Measurements from ENCODE around the gene STH. TPM values are rescaled to one million over a fixed set of nuclear protein-coding genes. Genes with fewer than 3 reads are reported as not detected.

STH gene
- total RNA-seq, 1 donor from 2014 or later: not detected

DNA sequence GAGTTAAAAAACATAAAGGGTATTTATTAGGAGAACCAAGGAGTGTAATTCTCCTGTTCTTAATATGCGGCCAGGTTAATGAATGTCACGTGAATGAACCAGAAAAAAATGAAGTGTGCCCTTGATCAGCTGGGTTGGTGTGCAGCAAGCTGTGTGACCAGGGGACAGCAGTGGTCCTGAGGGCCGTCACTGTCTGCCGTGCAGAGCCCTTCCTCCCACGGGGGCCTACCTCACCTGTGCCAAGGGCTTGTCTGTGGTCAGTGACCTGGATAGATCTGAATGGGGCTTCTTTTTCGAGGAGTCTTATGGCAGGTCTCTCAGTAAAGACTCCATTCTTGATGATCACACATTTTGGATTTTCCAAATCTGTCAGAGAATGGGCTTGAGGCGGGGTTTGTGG lies 17.7 kb upstream of the STH start:
- Histone ChIP-seq H3K27ac (ENCODE audit: low read depth, low read length) (no peak overlapping the region), H3K4me1 (ENCODE audit: control insufficient read depth in 3 of 3, insufficient read depth in 3 of 3, low read length in 3 of 3) (peaks cover 17 to 22% (median 20%) of the 10 kb centered on the region in 3 donors), H3K9ac (ENCODE audit: low read depth in 1 of 3, low read length in 3 of 3) (no peak overlapping the region), H3K4me3 (ENCODE audit: low read length in 3 of 3) (no peak overlapping the region), H3K27me3 (ENCODE audit: control insufficient read depth in 3 of 3, insufficient read depth in 3 of 3, low read length in 3 of 3) (no peaks in the 10 kb centered on the region), H3K9me3 (ENCODE audit: control insufficient read depth in 3 of 3, low read length in 3 of 3) (no peaks in the 10 kb centered on the region), H3K36me3 (ENCODE audit: control insufficient read depth in 3 of 3, insufficient read depth in 3 of 3, low read length in 3 of 3) (peaks cover 8 to 17% (median 8%) of the 10 kb centered on the region in 3 donors)

DNA sequence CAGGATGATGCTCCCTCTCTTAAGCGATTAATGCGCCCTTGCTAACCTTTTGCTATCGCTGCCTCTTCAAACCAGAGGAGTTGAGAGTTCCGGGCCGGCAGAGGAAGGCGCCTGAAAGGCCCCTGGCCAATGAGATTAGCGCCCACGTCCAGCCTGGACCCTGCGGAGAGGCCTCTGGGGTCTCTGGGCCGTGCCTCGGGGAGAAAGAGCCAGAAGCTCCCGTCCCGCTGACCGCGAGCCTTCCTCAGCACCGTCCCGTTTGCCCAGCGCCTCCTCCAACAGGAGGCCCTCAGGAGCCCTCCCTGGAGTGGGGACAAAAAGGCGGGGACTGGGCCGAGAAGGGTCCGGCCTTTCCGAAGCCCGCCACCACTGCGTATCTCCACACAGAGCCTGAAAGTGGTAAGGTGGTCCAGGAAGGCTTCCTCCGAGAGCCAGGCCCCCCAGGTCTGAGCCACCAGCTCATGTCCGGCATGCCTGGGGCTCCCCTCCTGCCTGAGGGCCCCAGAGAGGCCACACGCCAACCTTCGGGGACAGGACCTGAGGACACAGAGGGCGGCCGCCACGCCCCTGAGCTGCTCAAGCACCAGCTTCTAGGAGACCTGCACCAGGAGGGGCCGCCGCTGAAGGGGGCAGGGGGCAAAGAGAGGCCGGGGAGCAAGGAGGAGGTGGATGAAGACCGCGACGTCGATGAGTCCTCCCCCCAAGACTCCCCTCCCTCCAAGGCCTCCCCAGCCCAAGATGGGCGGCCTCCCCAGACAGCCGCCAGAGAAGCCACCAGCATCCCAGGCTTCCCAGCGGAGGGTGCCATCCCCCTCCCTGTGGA lies 16.0 kb upstream of the STH start:
- H3K4me1 ChIP-seq (ENCODE audit: control insufficient read depth in 3 of 3, insufficient read depth in 3 of 3, low read length in 3 of 3): peaks cover 2 to 5% (median 3%) of the 10 kb centered on the region in 3 donors
- H3K27me3 ChIP-seq (ENCODE audit: control insufficient read depth in 3 of 3, insufficient read depth in 3 of 3, low read length in 3 of 3): no peaks in the 10 kb centered on the region
- no peak overlapping the region for H3K9ac ChIP-seq (ENCODE audit: low read depth in 1 of 3, low read length in 3 of 3)
- H3K4me3 ChIP-seq (ENCODE audit: low read length in 3 of 3): no peak overlapping the region
- H3K9me3 ChIP-seq (ENCODE audit: control insufficient read depth in 3 of 3, low read length in 3 of 3): no peaks in the 10 kb centered on the region
- H3K27ac ChIP-seq (ENCODE audit: low read depth, low read length): no peak overlapping the region
- H3K36me3 ChIP-seq (ENCODE audit: control insufficient read depth in 3 of 3, insufficient read depth in 3 of 3, low read length in 3 of 3): peaks cover 8 to 24% (median 13%) of the 10 kb centered on the region in 3 donors

DNA sequence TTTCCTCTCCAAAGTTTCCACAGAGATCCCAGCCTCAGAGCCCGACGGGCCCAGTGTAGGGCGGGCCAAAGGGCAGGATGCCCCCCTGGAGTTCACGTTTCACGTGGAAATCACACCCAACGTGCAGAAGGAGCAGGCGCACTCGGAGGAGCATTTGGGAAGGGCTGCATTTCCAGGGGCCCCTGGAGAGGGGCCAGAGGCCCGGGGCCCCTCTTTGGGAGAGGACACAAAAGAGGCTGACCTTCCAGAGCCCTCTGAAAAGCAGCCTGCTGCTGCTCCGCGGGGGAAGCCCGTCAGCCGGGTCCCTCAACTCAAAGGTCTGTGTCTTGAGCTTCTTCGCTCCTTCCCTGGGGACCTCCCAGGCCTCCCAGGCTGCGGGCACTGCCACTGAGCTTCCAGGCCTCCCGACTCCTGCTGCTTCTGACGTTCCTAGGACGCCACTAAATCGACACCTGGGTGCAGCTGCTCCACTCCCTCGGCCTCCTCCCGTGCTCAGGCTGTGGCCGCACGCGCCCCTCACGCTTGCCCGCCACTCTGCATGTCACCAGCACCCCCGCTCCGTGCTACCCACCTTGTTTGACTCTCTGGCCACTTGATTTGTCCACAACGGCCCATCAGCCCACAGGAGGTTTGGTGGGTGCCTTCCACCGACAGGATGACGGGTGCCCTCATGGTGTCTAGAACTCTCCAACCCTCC lies 15.3 kb upstream of the STH start:
- no peaks in the 10 kb centered on the region for H3K9me3 ChIP-seq (ENCODE audit: control insufficient read depth in 3 of 3, low read length in 3 of 3)
- no peaks in the 10 kb centered on the region for H3K4me1 ChIP-seq (ENCODE audit: control insufficient read depth in 3 of 3, insufficient read depth in 3 of 3, low read length in 3 of 3)
- H3K27ac ChIP-seq (ENCODE audit: low read depth, low read length): no peak overlapping the region
- peaks cover 8 to 24% (median 15%) of the 10 kb centered on the region in 3 donors for H3K36me3 ChIP-seq (ENCODE audit: control insufficient read depth in 3 of 3, insufficient read depth in 3 of 3, low read length in 3 of 3)
- no peak overlapping the region for H3K4me3 ChIP-seq (ENCODE audit: low read length in 3 of 3)
- no peak overlapping the region for H3K9ac ChIP-seq (ENCODE audit: low read depth in 1 of 3, low read length in 3 of 3)
- no peaks in the 10 kb centered on the region for H3K27me3 ChIP-seq (ENCODE audit: control insufficient read depth in 3 of 3, insufficient read depth in 3 of 3, low read length in 3 of 3)

DNA sequence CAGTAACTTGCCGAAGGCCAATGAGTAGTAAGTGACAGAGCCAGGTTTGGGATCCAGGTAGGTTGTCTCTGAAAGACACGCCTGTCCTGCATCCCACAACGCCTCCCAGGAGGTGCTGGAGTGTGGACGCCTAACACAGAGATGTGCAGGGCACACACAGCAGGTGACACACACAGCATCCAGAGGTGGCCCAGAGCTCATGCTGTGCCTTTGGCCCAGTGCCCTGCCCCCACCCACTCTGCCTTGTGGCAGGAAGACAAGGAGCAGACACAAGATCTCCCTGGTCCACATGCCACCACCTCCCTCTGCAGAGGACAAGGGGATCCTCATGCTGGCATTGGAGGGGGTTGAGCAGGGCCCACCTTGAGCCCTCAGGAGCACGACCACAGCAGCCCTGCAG lies 14.7 kb upstream of the STH start:
- Histone ChIP-seq H3K4me3 (ENCODE audit: low read length in 3 of 3) (no peak overlapping the region), H3K36me3 (ENCODE audit: control insufficient read depth in 3 of 3, insufficient read depth in 3 of 3, low read length in 3 of 3) (peaks cover 8 to 20% (median 15%) of the 10 kb centered on the region in 3 donors), H3K9ac (ENCODE audit: low read depth in 1 of 3, low read length in 3 of 3) (no peak overlapping the region), H3K4me1 (ENCODE audit: control insufficient read depth in 3 of 3, insufficient read depth in 3 of 3, low read length in 3 of 3) (no peaks in the 10 kb centered on the region), H3K27ac (ENCODE audit: low read depth, low read length) (no peak overlapping the region), H3K9me3 (ENCODE audit: control insufficient read depth in 3 of 3, low read length in 3 of 3) (no peaks in the 10 kb centered on the region), H3K27me3 (ENCODE audit: control insufficient read depth in 3 of 3, insufficient read depth in 3 of 3, low read length in 3 of 3) (no peaks in the 10 kb centered on the region)

DNA sequence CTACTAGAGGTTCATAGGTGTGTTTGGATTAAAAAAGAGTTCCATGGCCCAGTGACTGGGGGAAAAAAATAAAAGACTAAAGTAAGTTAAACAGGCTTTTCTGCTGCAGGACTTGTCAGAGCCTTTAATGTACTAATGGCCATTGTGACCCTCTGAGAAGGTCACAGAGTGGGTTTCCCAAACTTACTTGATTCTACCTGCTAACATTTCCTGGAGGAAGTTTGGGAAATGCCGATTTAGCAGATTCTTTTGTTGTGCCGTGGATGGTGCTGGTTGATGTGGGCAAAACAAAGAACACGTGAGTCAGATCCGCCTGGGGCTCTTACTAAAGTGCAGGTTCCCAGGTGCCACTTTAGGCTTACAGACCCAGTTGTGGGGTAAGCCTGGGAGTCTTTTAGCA lies 13.6 kb upstream of the STH start:
- H3K27ac ChIP-seq (ENCODE audit: low read depth, low read length): no peak overlapping the region
- H3K36me3 ChIP-seq (ENCODE audit: control insufficient read depth in 3 of 3, insufficient read depth in 3 of 3, low read length in 3 of 3): peaks cover 8 to 21% (median 15%) of the 10 kb centered on the region in 3 donors
- no peaks in the 10 kb centered on the region for H3K4me1 ChIP-seq (ENCODE audit: control insufficient read depth in 3 of 3, insufficient read depth in 3 of 3, low read length in 3 of 3)

DNA sequence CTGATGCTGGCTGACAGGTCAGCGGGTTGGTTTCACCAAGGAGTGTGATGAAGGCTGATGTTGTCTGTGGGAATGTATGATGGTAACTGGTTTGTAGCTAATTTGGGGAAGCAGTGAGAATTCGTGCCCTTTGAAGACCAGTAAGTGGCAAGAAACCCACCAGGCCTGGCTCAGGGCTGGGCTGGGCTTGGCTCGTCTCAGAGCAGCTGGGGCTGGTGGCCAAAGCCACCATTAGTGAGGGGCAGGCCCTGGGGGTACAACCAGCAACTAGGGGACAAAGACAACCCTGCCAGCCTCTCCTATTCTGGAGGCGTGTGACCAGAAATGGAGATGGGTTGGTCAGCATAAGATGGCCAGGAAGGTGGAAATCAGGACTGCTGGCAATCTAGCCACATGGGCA lies 13.0 kb upstream of the STH start:
- Histone ChIP-seq H3K4me1 (ENCODE audit: control insufficient read depth in 3 of 3, insufficient read depth in 3 of 3, low read length in 3 of 3) (no peaks in the 10 kb centered on the region), H3K4me3 (ENCODE audit: low read length in 3 of 3) (no peak overlapping the region), H3K27me3 (ENCODE audit: control insufficient read depth in 3 of 3, insufficient read depth in 3 of 3, low read length in 3 of 3) (no peaks in the 10 kb centered on the region), H3K36me3 (ENCODE audit: control insufficient read depth in 3 of 3, insufficient read depth in 3 of 3, low read length in 3 of 3) (peaks cover 6 to 21% (median 18%) of the 10 kb centered on the region in 3 donors), H3K9me3 (ENCODE audit: control insufficient read depth in 3 of 3, low read length in 3 of 3) (no peaks in the 10 kb centered on the region), H3K9ac (ENCODE audit: low read depth in 1 of 3, low read length in 3 of 3) (no peak overlapping the region), H3K27ac (ENCODE audit: low read depth, low read length) (no peak overlapping the region)

More for the DNA sequence above, 13.6 kb upstream of the STH start:
- H3K9ac ChIP-seq (ENCODE audit: low read depth in 1 of 3, low read length in 3 of 3): no peak overlapping the region
- H3K4me3 ChIP-seq (ENCODE audit: low read length in 3 of 3): no peak overlapping the region
- no peaks in the 10 kb centered on the region for H3K9me3 ChIP-seq (ENCODE audit: control insufficient read depth in 3 of 3, low read length in 3 of 3)
- no peaks in the 10 kb centered on the region for H3K27me3 ChIP-seq (ENCODE audit: control insufficient read depth in 3 of 3, insufficient read depth in 3 of 3, low read length in 3 of 3)

DNA sequence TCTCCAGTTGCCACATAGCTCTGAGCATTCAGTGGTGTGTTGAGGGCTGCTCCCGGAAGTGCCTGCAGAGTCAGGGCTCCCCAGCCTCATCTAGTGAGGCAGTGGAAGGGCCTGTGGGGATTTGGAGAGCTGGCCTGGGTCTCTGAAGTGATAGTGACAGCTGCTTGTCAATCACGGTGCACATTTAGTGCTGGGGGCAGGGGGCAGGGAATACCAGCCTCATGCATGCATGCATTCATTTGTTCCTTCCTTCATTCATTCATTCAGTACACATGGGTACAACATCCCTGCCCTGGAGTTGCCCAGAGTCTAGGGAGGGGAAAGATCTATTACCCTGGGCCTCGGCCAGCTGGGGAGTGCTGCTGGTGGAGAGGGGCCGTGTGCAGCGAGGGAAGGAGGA lies 11.3 kb upstream of the STH start:
- no peaks in the 10 kb centered on the region for H3K27me3 ChIP-seq (ENCODE audit: control insufficient read depth in 3 of 3, insufficient read depth in 3 of 3, low read length in 3 of 3)
- H3K9me3 ChIP-seq (ENCODE audit: control insufficient read depth in 3 of 3, low read length in 3 of 3): no peaks in the 10 kb centered on the region
- H3K4me1 ChIP-seq (ENCODE audit: control insufficient read depth in 3 of 3, insufficient read depth in 3 of 3, low read length in 3 of 3): no peaks in the 10 kb centered on the region
- H3K36me3 ChIP-seq (ENCODE audit: control insufficient read depth in 3 of 3, insufficient read depth in 3 of 3, low read length in 3 of 3): peaks cover 6 to 23% (median 22%) of the 10 kb centered on the region in 3 donors
- no peak overlapping the region for H3K27ac ChIP-seq (ENCODE audit: low read depth, low read length)
- no peak overlapping the region for H3K9ac ChIP-seq (ENCODE audit: low read depth in 1 of 3, low read length in 3 of 3)
- H3K4me3 ChIP-seq (ENCODE audit: low read length in 3 of 3): no peak overlapping the region

DNA sequence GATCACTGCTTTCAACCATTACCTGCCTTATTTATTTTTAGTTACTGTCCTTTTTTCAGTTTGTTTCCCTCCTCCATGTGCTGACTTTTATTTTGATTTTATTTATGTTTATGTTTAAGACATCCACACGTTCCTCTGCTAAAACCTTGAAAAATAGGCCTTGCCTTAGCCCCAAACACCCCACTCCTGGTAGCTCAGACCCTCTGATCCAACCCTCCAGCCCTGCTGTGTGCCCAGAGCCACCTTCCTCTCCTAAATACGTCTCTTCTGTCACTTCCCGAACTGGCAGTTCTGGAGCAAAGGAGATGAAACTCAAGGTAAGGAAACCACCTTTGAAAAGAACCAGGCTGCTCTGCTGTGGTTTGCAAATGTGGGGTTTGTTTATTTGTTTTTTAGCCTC lies 9.3 kb upstream of the STH start:
- no peaks in the 10 kb centered on the region for H3K4me1 ChIP-seq (ENCODE audit: control insufficient read depth in 3 of 3, insufficient read depth in 3 of 3, low read length in 3 of 3)
- no peaks in the 10 kb centered on the region for H3K9me3 ChIP-seq (ENCODE audit: control insufficient read depth in 3 of 3, low read length in 3 of 3)
- peaks cover 2 to 26% (median 14%) of the 10 kb centered on the region in 3 donors for H3K36me3 ChIP-seq (ENCODE audit: control insufficient read depth in 3 of 3, insufficient read depth in 3 of 3, low read length in 3 of 3)
- H3K27me3 ChIP-seq (ENCODE audit: control insufficient read depth in 3 of 3, insufficient read depth in 3 of 3, low read length in 3 of 3): no peaks in the 10 kb centered on the region
- no peak overlapping the region for H3K9ac ChIP-seq (ENCODE audit: low read depth in 1 of 3, low read length in 3 of 3)
- no peak overlapping the region for H3K4me3 ChIP-seq (ENCODE audit: low read length in 3 of 3)
- no peak overlapping the region for H3K27ac ChIP-seq (ENCODE audit: low read depth, low read length)

DNA sequence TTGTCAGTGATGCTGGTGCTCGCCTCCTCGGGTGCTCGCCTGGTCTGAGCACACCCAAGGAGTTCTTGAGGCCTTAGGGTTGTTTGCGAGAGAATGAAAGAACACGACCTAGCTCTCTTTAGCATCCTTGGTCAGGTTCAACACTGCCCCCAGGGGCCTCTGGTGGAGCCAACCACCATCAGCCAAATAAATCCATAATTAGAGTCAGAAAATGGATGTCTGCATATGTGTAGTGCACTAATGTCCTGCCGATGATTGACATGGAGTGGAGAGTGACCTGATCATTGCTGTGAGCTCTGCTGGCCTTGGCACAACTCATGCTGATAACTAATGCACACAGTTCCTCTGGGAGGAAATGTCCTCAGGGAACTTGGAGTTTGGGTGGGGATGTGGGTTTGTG lies 8.2 kb upstream of the STH start:
- Histone ChIP-seq H3K9me3 (ENCODE audit: control insufficient read depth in 3 of 3, low read length in 3 of 3) (no peaks in the 10 kb centered on the region), H3K4me3 (ENCODE audit: low read length in 3 of 3) (no peak overlapping the region), H3K4me1 (ENCODE audit: control insufficient read depth in 3 of 3, insufficient read depth in 3 of 3, low read length in 3 of 3) (peaks cover 7 to 11% (median 8%) of the 10 kb centered on the region in 3 donors), H3K9ac (ENCODE audit: low read depth in 1 of 3, low read length in 3 of 3) (no peak overlapping the region), H3K27me3 (ENCODE audit: control insufficient read depth in 3 of 3, insufficient read depth in 3 of 3, low read length in 3 of 3) (no peaks in the 10 kb centered on the region), H3K36me3 (ENCODE audit: control insufficient read depth in 3 of 3, insufficient read depth in 3 of 3, low read length in 3 of 3) (peaks cover 2 to 25% (median 14%) of the 10 kb centered on the region in 3 donors), H3K27ac (ENCODE audit: low read depth, low read length) (no peak overlapping the region)

DNA sequence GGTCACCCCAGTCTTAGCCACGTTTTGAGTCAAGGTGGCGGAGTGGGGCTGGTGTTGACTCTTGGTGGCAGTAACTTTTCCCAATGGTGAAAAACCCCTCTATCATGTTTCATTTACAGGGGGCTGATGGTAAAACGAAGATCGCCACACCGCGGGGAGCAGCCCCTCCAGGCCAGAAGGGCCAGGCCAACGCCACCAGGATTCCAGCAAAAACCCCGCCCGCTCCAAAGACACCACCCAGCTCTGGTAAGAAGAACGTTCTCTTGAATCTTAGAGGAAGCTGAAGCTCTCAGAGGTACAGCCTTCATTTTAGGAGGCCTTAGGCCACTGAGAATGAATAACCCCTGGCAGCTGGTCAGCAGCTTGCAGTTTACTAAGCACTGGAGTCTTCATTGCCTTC lies 7.7 kb upstream of the STH start:
- no peak overlapping the region for H3K4me3 ChIP-seq (ENCODE audit: low read length in 3 of 3)
- no peak overlapping the region for H3K9ac ChIP-seq (ENCODE audit: low read depth in 1 of 3, low read length in 3 of 3)
- peaks cover 2 to 24% (median 14%) of the 10 kb centered on the region in 3 donors for H3K36me3 ChIP-seq (ENCODE audit: control insufficient read depth in 3 of 3, insufficient read depth in 3 of 3, low read length in 3 of 3)
- peaks cover 8 to 13% (median 10%) of the 10 kb centered on the region in 3 donors for H3K4me1 ChIP-seq (ENCODE audit: control insufficient read depth in 3 of 3, insufficient read depth in 3 of 3, low read length in 3 of 3)
- H3K9me3 ChIP-seq (ENCODE audit: control insufficient read depth in 3 of 3, low read length in 3 of 3): no peaks in the 10 kb centered on the region
- no peak overlapping the region for H3K27ac ChIP-seq (ENCODE audit: low read depth, low read length)
- H3K27me3 ChIP-seq (ENCODE audit: control insufficient read depth in 3 of 3, insufficient read depth in 3 of 3, low read length in 3 of 3): no peaks in the 10 kb centered on the region
